Thyroid gland (tissue), 4 donors: ENCODE results near the gene OLA1.

Experiments used
- CTCF ChIP-seq, 6 experiments: fragments of 200-600 bp in 3 of 6; fragments of 450-650 bp in 3 of 6; sonication (generic) in 3 of 6; IDR thresholded peaks; one replicate each; pipeline ENCODE4 v1.5.1; 2016 to 2019; ENCODE audit warnings: antibody characterized with exemption in 6 of 6, mild to moderate bottlenecking in 2 of 6, inconsistent platforms in 1 of 6, moderate library complexity in 1 of 6
- POLR2A ChIP-seq, 2 donors: fragments of 450-650 bp; IDR thresholded peaks; one replicate each; pipeline ENCODE4 v1.6.1; 2017; ENCODE audit warnings: antibody characterized with exemption in 2 of 2, mild to moderate bottlenecking in 2 of 2, moderate library complexity in 1 of 2

- TF ChIP-seq CTCF (IDR thresholded peaks at IDR 0.05) = no peak
- TF ChIP-seq POLR2A (IDR thresholded peaks at IDR 0.05) = no peak
These were observed 159.4 kb downstream of the OLA1 start for GRCh38 chr2:174088706-174089460.
